T-cell (primary cell): Measurements from ENCODE around the gene CNGA2. TPM values are rescaled to one million over a fixed set of nuclear protein-coding genes. Genes with fewer than 3 reads are reported as not detected.

Source experiments
- ATAC-seq, 4 experiments: fragments of 200-7000 bp in 3 of 4; fragments of 150-1000 bp in 1 of 4; cut with Tn5 transposase; replicated peaks in 1 of 4; 1 replicate in 3 of 4; 2 replicates in 1 of 4; pipeline ENCODE4 v1.10.0; 2021; ENCODE audit warnings: moderate library complexity in 3 of 4, mild to moderate bottlenecking in 2 of 4, moderate number of reproducible peaks in 1 of 4
- CTCF ChIA-PET, 2 donors: fragments of 300-600 bp; sonication (Branson Sonifier 250); formaldehyde crosslinking; loops; one replicate each; lab custom pipeline; 2022; ENCODE audit warnings: antibody characterized with exemption in 2 of 2; lab: Charles Lee
- POLR2A ChIA-PET, 2 donors: fragments of 300-600 bp; sonication (Branson Sonifier 250); formaldehyde crosslinking; loops; one replicate each; lab custom pipeline; 2022; ENCODE audit warnings: antibody characterized with exemption in 2 of 2; lab: Charles Lee
- DNase-seq, 35 experiments: peaks; one replicate each; pipeline versions ENCODE4 v3.0.0 to v3.0.0-alpha.2; 2013 to 2023
- H3K27ac ChIP-seq: one replicate; pipeline ENCODE4 v1.5.1; 2013; ENCODE audit warnings: low read length
- H3K27me3 ChIP-seq, 2 experiments: replicated peaks in 1 of 2; 1 replicate in 1 of 2; 2 replicates in 1 of 2; pipeline versions ENCODE4 v1.6.1 to v1.7.0; 2013; ENCODE audit warnings: low read length in 1 of 2, mixed read lengths in 1 of 2; ENCODE audit not compliant: control insufficient read depth in 2 of 2, insufficient read depth in 2 of 2; ENCODE audit errors: extremely low read depth in 1 of 2
- H3K36me3 ChIP-seq, 2 donors: 1 replicate in 1 of 2; 2 replicates in 1 of 2; pipeline versions ENCODE4 v1.6.1 to v1.7.0; 2013; ENCODE audit warnings: low read length in 1 of 2; ENCODE audit not compliant: control insufficient read depth in 2 of 2, insufficient read depth in 1 of 2; ENCODE audit errors: extremely low read depth in 1 of 2
- H3K4me1 ChIP-seq, 2 experiments: 1 replicate in 1 of 2; 2 replicates in 1 of 2; pipeline versions ENCODE4 v1.6.1 to v1.7.0; 2013; ENCODE audit warnings: low read length in 2 of 2, mixed read lengths in 1 of 2; ENCODE audit not compliant: insufficient read depth in 2 of 2, control insufficient read depth in 1 of 2; ENCODE audit errors: extremely low read depth in 1 of 2
- H3K4me3 ChIP-seq, 2 donors: 1 replicate in 1 of 2; 2 replicates in 1 of 2; pipeline versions ENCODE4 v1.5.1 to v1.7.0; 2013; ENCODE audit warnings: mild to moderate bottlenecking in 2 of 2, low read length in 1 of 2, moderate library complexity in 1 of 2; ENCODE audit not compliant: control insufficient read depth in 1 of 2; ENCODE audit errors: extremely low read depth in 1 of 2
- H3K9me3 ChIP-seq: 2 replicates; pipeline ENCODE4 v1.7.0; 2013
- H3K27ac Mint-ChIP-seq, 2 donors: one replicate each; pipeline ENCODE4 v1.8.0; 2020 to 2021; ENCODE audit warnings: mild to moderate bottlenecking in 2 of 2, mixed read lengths in 2 of 2
- H3K27me3 Mint-ChIP-seq, 2 donors: one replicate each; pipeline ENCODE4 v1.8.0; 2021 to 2022; ENCODE audit warnings: mixed read lengths in 2 of 2
- H3K36me3 Mint-ChIP-seq: one replicate; pipeline ENCODE4 v1.8.0; 2021; ENCODE audit warnings: mixed read lengths
- H3K4me1 Mint-ChIP-seq, 3 donors: one replicate each; pipeline ENCODE4 v1.8.0; 2020 to 2022; ENCODE audit warnings: mixed read lengths in 3 of 3, mild to moderate bottlenecking in 1 of 3
- H3K4me3 Mint-ChIP-seq, 3 donors: one replicate each; pipeline ENCODE4 v1.8.0; 2020 to 2022; ENCODE audit warnings: mild to moderate bottlenecking in 3 of 3, mixed read lengths in 3 of 3, moderate library complexity in 3 of 3
- H3K9me3 Mint-ChIP-seq, 3 donors: one replicate each; pipeline ENCODE4 v1.8.0; 2020 to 2022; ENCODE audit warnings: mixed read lengths in 3 of 3
- WGBS: methylation state at CpG from one replicate; pipeline ENCODE4 v1.1.5; 2013; ENCODE audit warnings: missing lambda C conversion rate; ENCODE audit not compliant: insufficient coverage; 5-methylcytosine and 5-hydroxymethylcytosine counted together
- total RNA-seq, 35 experiments: library from RNA in 6 of 35; stranded (reverse) in 6 of 35; fragments of 120-200 nt in 1 of 35; gene quantifications; one replicate each; pipeline versions ENCODE4 v1.2.1 to v1.2.4 and lab custom pipeline; 2013 to 2026

CNGA2 gene
- total RNA-seq, 5 donors from 2014 or later (not counting 1 experiment from before 2014, with no cell fraction given): not detected

- Histone ChIP-seq H3K9me3 (no peaks in the 10 kb centered on the region), H3K4me3 (no peak overlapping the region), H3K4me1 (no peaks in the 10 kb centered on the region), H3K27ac (no peak overlapping the region), H3K36me3 (no peaks in the 10 kb centered on the region), H3K27me3 (no peaks in the 10 kb centered on the region)
- ChIA-PET POLR2A (no interaction called here), CTCF (no interaction called here)
- Mint-ChIP-seq H3K36me3 (no peaks in the 10 kb centered on the region), H3K4me3 (no peak overlapping the region), H3K27me3 (peaks cover 0 to 32% of the 10 kb centered on the region in 2 donors), H3K9me3 (no peaks in the 10 kb centered on the region), H3K4me1 (no peaks in the 10 kb centered on the region), H3K27ac (no peak overlapping the region)
- DNase-seq (no peak), ATAC-seq (no peak)
- no CpG with 5 or more reads among the region's 8 CpGs for WGBS
These were observed 29.2 kb downstream of the CNGA2 start for GRCh38 chrX:151763711-151764110.

- Histone ChIP-seq H3K9me3 (no peaks in the 10 kb centered on the region), H3K4me3 (no peak overlapping the region), H3K27me3 (no peaks in the 10 kb centered on the region), H3K27ac (no peak overlapping the region), H3K36me3 (no peaks in the 10 kb centered on the region), H3K4me1 (no peaks in the 10 kb centered on the region)
- Mint-ChIP-seq H3K9me3 (peaks cover 0 to 4% (median 0%) of the 10 kb centered on the region in 3 donors), H3K4me3 (no peak overlapping the region), H3K36me3 (no peaks in the 10 kb centered on the region), H3K27me3 (peaks cover 0 to 29% of the 10 kb centered on the region in 2 donors), H3K4me1 (no peaks in the 10 kb centered on the region), H3K27ac (no peak overlapping the region)
- no CpG with 5 or more reads among the region's 2 CpGs for WGBS
- ChIA-PET CTCF (no interaction called here), POLR2A (no interaction called here)
- ATAC-seq (no peak), DNase-seq (no peak)
These were observed 30.5 kb downstream of the CNGA2 start for GRCh38 chrX:151765026-151765425.

- H3K27ac Mint-ChIP-seq: no peak overlapping the region
- Histone ChIP-seq H3K9me3 (no peaks in the 10 kb centered on the region), H3K27me3 (no peaks in the 10 kb centered on the region), H3K27ac (no peak overlapping the region), H3K4me1 (no peaks in the 10 kb centered on the region), H3K36me3 (no peaks in the 10 kb centered on the region), H3K4me3 (no peak overlapping the region)
- CTCF ChIA-PET: interaction anchor here in 1 of 2 donors (0.6 kb wide), 1 partner anchor 1130 kb away, joined by 3 read pairs; no protein-coding TSS in a partner anchor
- no peaks in the 10 kb centered on the region for H3K4me1 Mint-ChIP-seq
- no peak for DNase-seq
- no peak overlapping the region for H3K4me3 Mint-ChIP-seq
- H3K36me3 Mint-ChIP-seq: no peaks in the 10 kb centered on the region
- no peak for ATAC-seq
- POLR2A ChIA-PET: no interaction called here
- H3K27me3 Mint-ChIP-seq: peaks cover 0 to 20% of the 10 kb centered on the region in 2 donors
- H3K9me3 Mint-ChIP-seq: peaks cover 0 to 4% (median 0%) of the 10 kb centered on the region in 3 donors
- 100% methylated on average over 2 of the region's 3 CpGs for WGBS
These were observed 37.2 kb downstream of the CNGA2 start for GRCh38 chrX:151771726-151772125.

- no CpG with 5 or more reads among the region's 5 CpGs for whole genome bisulfite sequencing
- Mint-ChIP-seq H3K27me3 (peaks cover 0 to 24% of the 10 kb centered on the region in 2 donors), H3K4me1 (no peaks in the 10 kb centered on the region), H3K27ac (no peak overlapping the region), H3K36me3 (no peaks in the 10 kb centered on the region), H3K9me3 (peaks cover 0 to 4% (median 0%) of the 10 kb centered on the region in 3 donors), H3K4me3 (no peak overlapping the region)
- Histone ChIP-seq H3K9me3 (no peaks in the 10 kb centered on the region), H3K4me3 (no peak overlapping the region), H3K27ac (no peak overlapping the region), H3K4me1 (no peaks in the 10 kb centered on the region), H3K36me3 (no peaks in the 10 kb centered on the region), H3K27me3 (no peaks in the 10 kb centered on the region)
- ChIA-PET POLR2A (no interaction called here), CTCF (no interaction called here)
- ATAC-seq: no peak
- no peak for DNase-seq
These were observed 38.9 kb downstream of the CNGA2 start for GRCh38 chrX:151773434-151773833.

GRCh38 chrX:151774421-151774820, 39.9 kb downstream of the CNGA2 start:
- POLR2A ChIA-PET: no interaction called here

GRCh38 chrX:151776181-151776731, 41.7 kb downstream of the CNGA2 start:
- H3K36me3 Mint-ChIP-seq: no peaks in the 10 kb centered on the region
- no peak overlapping the region for H3K27ac ChIP-seq
- H3K27ac Mint-ChIP-seq: no peak overlapping the region
- DNase-seq (no peak), ATAC-seq (no peak)
- H3K36me3 ChIP-seq: no peaks in the 10 kb centered on the region
- no peak overlapping the region for H3K4me3 ChIP-seq
- 75% methylated on average over 6 of the region's 13 CpGs for WGBS
- no peak overlapping the region for H3K4me3 Mint-ChIP-seq
- no peaks in the 10 kb centered on the region for H3K9me3 ChIP-seq
- CTCF ChIA-PET: no interaction called here
- POLR2A ChIA-PET: no interaction called here
- H3K27me3 ChIP-seq: no peaks in the 10 kb centered on the region
- no peaks in the 10 kb centered on the region for H3K4me1 ChIP-seq
- H3K27me3 Mint-ChIP-seq: peaks cover 0 to 20% of the 10 kb centered on the region in 2 donors
- no peaks in the 10 kb centered on the region for H3K9me3 Mint-ChIP-seq
- H3K4me1 Mint-ChIP-seq: no peaks in the 10 kb centered on the region

More at GRCh38 chrX:151774421-151774820, 39.9 kb downstream of the CNGA2 start:
- Histone ChIP-seq H3K4me1 (no peaks in the 10 kb centered on the region), H3K27me3 (no peaks in the 10 kb centered on the region), H3K36me3 (no peaks in the 10 kb centered on the region), H3K9me3 (no peaks in the 10 kb centered on the region), H3K4me3 (no peak overlapping the region), H3K27ac (no peak overlapping the region)
- Mint-ChIP-seq H3K27me3 (peaks cover 0 to 20% of the 10 kb centered on the region in 2 donors), H3K4me3 (no peak overlapping the region), H3K36me3 (no peaks in the 10 kb centered on the region), H3K27ac (no peak overlapping the region), H3K9me3 (peaks cover 0 to 4% (median 0%) of the 10 kb centered on the region in 3 donors), H3K4me1 (no peaks in the 10 kb centered on the region)
- DNase-seq: no peak
- CTCF ChIA-PET: no interaction called here
- WGBS: no CpG with 5 or more reads among the region's 3 CpGs
- no peak for ATAC-seq
